Measurements from ENCODE around the gene RBFOX1. TPM values are rescaled to one million over a fixed set of nuclear protein-coding genes. Genes with fewer than 3 reads are reported as not detected.

The RBFOX1 gene
- total RNA-seq, 1 donor from 2014 or later, result 0.84 TPM

GRCh38 chr16:7653746-7654461 lies 321.3 kb downstream of the RBFOX1 start:
- no peak overlapping the region for H3K4me2 ChIP-seq (ENCODE audit: low read length)
- no peak overlapping the region for H3K4me3 Mint-ChIP-seq (ENCODE audit: unreplicated experiment)

DNA sequence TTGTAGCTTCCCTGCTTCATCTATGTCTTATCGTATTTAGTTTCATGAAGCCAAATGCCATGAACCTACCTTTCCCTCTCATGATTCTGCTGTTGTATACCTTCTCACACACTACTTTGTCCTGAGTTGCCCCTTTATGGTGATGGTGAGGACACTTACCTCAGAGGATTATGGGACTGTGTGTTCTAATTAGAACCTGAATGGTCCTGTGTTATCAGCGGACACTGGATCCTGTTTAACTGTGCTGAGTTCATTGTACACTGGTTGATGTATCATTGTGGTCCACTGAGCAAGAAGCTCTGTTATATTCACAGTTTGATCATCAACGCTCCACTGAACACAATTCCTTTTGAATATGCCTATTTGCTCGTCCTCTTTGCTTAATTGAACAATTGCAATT lies 343.0 kb downstream of the RBFOX1 start:
- no peak for FAIRE-seq
- no peaks in the 10 kb centered on the region for H3K4me1 ChIP-seq (ENCODE audit: insufficient read depth, low read length)
- H3K4me1 Mint-ChIP-seq (ENCODE audit: low read depth, unreplicated experiment), result peaks cover 2% of the 10 kb centered on the region
- H3K4me2 ChIP-seq (ENCODE audit: low read length), result no peak overlapping the region
- TF ChIP-seq EZH2 (IDR thresholded peaks at IDR 0.05; ENCODE audit: insufficient read depth, low read length), result no peak
- no peak for TF ChIP-seq CTCF (IDR thresholded peaks at IDR 0.05; ENCODE audit: insufficient read depth, low read depth, low read length)
- no peak for DNase-seq (ENCODE audit: low read depth)
- peaks cover 6% of the 10 kb centered on the region for H3K9me3 ChIP-seq (ENCODE audit: insufficient read depth, low read depth, low read length)
- H2AFZ ChIP-seq (ENCODE audit: low read depth, low read length), result no peak overlapping the region
- no peak overlapping the region for H3K9ac ChIP-seq (ENCODE audit: low read length)
- H3K4me3 ChIP-seq (ENCODE audit: insufficient read depth, low read depth, low read length), result no peak overlapping the region
- no peaks in the 10 kb centered on the region for H3K36me3 ChIP-seq (ENCODE audit: insufficient read depth, low read length)
- no peak overlapping the region for H3K27ac ChIP-seq (ENCODE audit: low read depth, low read length)
- H3K4me3 Mint-ChIP-seq (ENCODE audit: unreplicated experiment), result no peak overlapping the region
- H3K27ac Mint-ChIP-seq (ENCODE audit: unreplicated experiment), result no peak overlapping the region
- H3K79me2 ChIP-seq (ENCODE audit: insufficient read depth, low read length), result no peaks in the 10 kb centered on the region
- no peaks in the 10 kb centered on the region for H4K20me1 ChIP-seq (ENCODE audit: insufficient read depth, low read length)
- no peaks in the 10 kb centered on the region for H3K27me3 ChIP-seq (ENCODE audit: insufficient read depth, low read length)
- no peaks in the 10 kb centered on the region for H3K9me3 Mint-ChIP-seq (ENCODE audit: unreplicated experiment)
- no peaks in the 10 kb centered on the region for H3K36me3 Mint-ChIP-seq (ENCODE audit: low read depth, unreplicated experiment)
- peaks cover 4% of the 10 kb centered on the region for H3K27me3 Mint-ChIP-seq (ENCODE audit: low read depth, unreplicated experiment)

More at GRCh38 chr16:7653746-7654461, 321.3 kb downstream of the RBFOX1 start:
- Histone ChIP-seq H3K9ac (ENCODE audit: low read length) (no peak overlapping the region), H3K36me3 (ENCODE audit: insufficient read depth, low read length) (no peaks in the 10 kb centered on the region), H3K27me3 (ENCODE audit: insufficient read depth, low read length) (no peaks in the 10 kb centered on the region), H4K20me1 (ENCODE audit: insufficient read depth, low read length) (no peaks in the 10 kb centered on the region), H2AFZ (ENCODE audit: low read depth, low read length) (no peak overlapping the region), H3K4me1 (ENCODE audit: insufficient read depth, low read length) (no peaks in the 10 kb centered on the region), H3K9me3 (ENCODE audit: insufficient read depth, low read depth, low read length) (peaks cover 13% of the 10 kb centered on the region), H3K4me3 (ENCODE audit: insufficient read depth, low read depth, low read length) (no peak overlapping the region), H3K27ac (ENCODE audit: low read depth, low read length) (no peak overlapping the region), H3K79me2 (ENCODE audit: insufficient read depth, low read length) (no peaks in the 10 kb centered on the region)
- TF ChIP-seq EZH2 (IDR thresholded peaks at IDR 0.05; ENCODE audit: insufficient read depth, low read length) (no peak), CTCF (IDR thresholded peaks at IDR 0.05; ENCODE audit: insufficient read depth, low read depth, low read length) (no peak)
- DNase-seq (ENCODE audit: low read depth), result no peak
- Mint-ChIP-seq H3K36me3 (ENCODE audit: low read depth, unreplicated experiment) (no peaks in the 10 kb centered on the region), H3K9me3 (ENCODE audit: unreplicated experiment) (peaks cover 8% of the 10 kb centered on the region), H3K27ac (ENCODE audit: unreplicated experiment) (no peak overlapping the region), H3K27me3 (ENCODE audit: low read depth, unreplicated experiment) (peaks cover 12% of the 10 kb centered on the region), H3K4me1 (ENCODE audit: low read depth, unreplicated experiment) (peaks cover 4% of the 10 kb centered on the region)
- no peak for FAIRE-seq

DNA sequence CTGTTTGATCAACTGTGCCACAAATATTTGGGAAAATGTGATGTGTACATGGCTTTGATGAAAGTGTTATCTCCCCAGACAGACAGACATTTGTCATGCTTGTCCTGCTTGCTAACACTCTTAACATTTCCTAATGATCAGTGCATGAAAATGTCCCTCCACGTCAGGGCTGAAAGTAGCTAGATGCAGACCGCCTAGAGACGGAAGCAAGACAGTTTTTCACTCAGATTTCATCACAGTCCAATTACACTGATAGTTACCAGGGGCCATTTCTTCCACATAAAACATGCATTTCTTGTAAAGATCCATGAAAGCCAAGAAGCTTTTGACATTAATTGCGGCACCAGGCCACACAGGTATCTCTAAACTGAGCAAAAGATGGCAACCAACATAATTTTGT lies 347.7 kb downstream of the RBFOX1 start:
- no peaks in the 10 kb centered on the region for H3K9me3 Mint-ChIP-seq (ENCODE audit: unreplicated experiment)
- Histone ChIP-seq H3K36me3 (ENCODE audit: insufficient read depth, low read length) (no peaks in the 10 kb centered on the region), H3K27me3 (ENCODE audit: insufficient read depth, low read length) (no peaks in the 10 kb centered on the region), H3K9ac (ENCODE audit: low read length) (no peak overlapping the region), H2AFZ (ENCODE audit: low read depth, low read length) (no peak overlapping the region), H3K27ac (ENCODE audit: low read depth, low read length) (no peak overlapping the region), H3K4me3 (ENCODE audit: insufficient read depth, low read depth, low read length) (no peak overlapping the region), H3K4me1 (ENCODE audit: insufficient read depth, low read length) (no peaks in the 10 kb centered on the region), H3K79me2 (ENCODE audit: insufficient read depth, low read length) (no peaks in the 10 kb centered on the region), H4K20me1 (ENCODE audit: insufficient read depth, low read length) (no peaks in the 10 kb centered on the region), H3K9me3 (ENCODE audit: insufficient read depth, low read depth, low read length) (peaks cover 3% of the 10 kb centered on the region), H3K4me2 (ENCODE audit: low read length) (no peak overlapping the region)
- H3K4me1 Mint-ChIP-seq (ENCODE audit: low read depth, unreplicated experiment), result peaks cover 2% of the 10 kb centered on the region
- TF ChIP-seq EZH2 (IDR thresholded peaks at IDR 0.05; ENCODE audit: insufficient read depth, low read length), result no peak
- no peak for TF ChIP-seq CTCF (IDR thresholded peaks at IDR 0.05; ENCODE audit: insufficient read depth, low read depth, low read length)
- H3K27me3 Mint-ChIP-seq (ENCODE audit: low read depth, unreplicated experiment), result peaks cover 8% of the 10 kb centered on the region
- H3K27ac Mint-ChIP-seq (ENCODE audit: unreplicated experiment), result no peak overlapping the region
- FAIRE-seq (no peak), DNase-seq (ENCODE audit: low read depth) (no peak)
- no peaks in the 10 kb centered on the region for H3K36me3 Mint-ChIP-seq (ENCODE audit: low read depth, unreplicated experiment)
- no peak overlapping the region for H3K4me3 Mint-ChIP-seq (ENCODE audit: unreplicated experiment)
